ENCODE data around the gene KCNH8.
A peak's percentile ranks its signal among the peaks of the same experiment; 100 is the strongest.

Gene KCNH8

GRCh38 chr3:19254784-19255338 is 106.6 kb downstream of the KCNH8 start:
- no peak for DNase-seq

GRCh38 chr3:19256313-19256712 is 108.0 kb downstream of the KCNH8 start:
- no peak for DNase-seq

- no peak for DNase-seq
These were observed 115.3 kb downstream of the KCNH8 start for GRCh38 chr3:19263606-19264005.

- no peak for DNase-seq
These were observed 116.1 kb downstream of the KCNH8 start for GRCh38 chr3:19264424-19264823.

- DNase-seq = no peak
These were observed 118.7 kb downstream of the KCNH8 start for GRCh38 chr3:19267040-19267439.

GRCh38 chr3:19270481-19270880 is 122.2 kb downstream of the KCNH8 start:
- no peak for DNase-seq

GRCh38 chr3:19272296-19272695 is 124.0 kb downstream of the KCNH8 start:
- DNase-seq = peak; percentile 5

- no peak for DNase-seq
These were observed 124.8 kb downstream of the KCNH8 start for GRCh38 chr3:19273091-19273490.

- DNase-seq = no peak
These were observed 126.3 kb downstream of the KCNH8 start for GRCh38 chr3:19274576-19274975.

- DNase-seq = no peak
These were observed 136.7 kb downstream of the KCNH8 start for GRCh38 chr3:19284974-19285373.

- DNase-seq = no peak
These were observed 145.0 kb downstream of the KCNH8 start for GRCh38 chr3:19293295-19293694.

GRCh38 chr3:19295208-19295607 is 146.9 kb downstream of the KCNH8 start:
- DNase-seq = no peak

GRCh38 chr3:19331931-19332330 is 183.6 kb downstream of the KCNH8 start:
- no peak for DNase-seq

- no peak for DNase-seq
These were observed 185.8 kb downstream of the KCNH8 start for GRCh38 chr3:19334120-19334519.

GRCh38 chr3:19338769-19339168 is 190.5 kb downstream of the KCNH8 start:
- DNase-seq = no peak

GRCh38 chr3:19342389-19342788 is 194.1 kb downstream of the KCNH8 start:
- DNase-seq = no peak

- DNase-seq = no peak
These were observed 198.4 kb downstream of the KCNH8 start for GRCh38 chr3:19346759-19347158.

GRCh38 chr3:19347671-19348070 is 199.4 kb downstream of the KCNH8 start:
- DNase-seq = no peak

GRCh38 chr3:19348500-19348899 is 200.2 kb downstream of the KCNH8 start:
- DNase-seq = no peak

- DNase-seq = peak; percentile 30
These were observed 200.7 kb downstream of the KCNH8 start for GRCh38 chr3:19348941-19349564.

- no peak for DNase-seq
These were observed 209.6 kb downstream of the KCNH8 start for GRCh38 chr3:19357947-19358346.

GRCh38 chr3:19363071-19363470 is 214.8 kb downstream of the KCNH8 start:
- no peak for DNase-seq

GRCh38 chr3:19364148-19364547 is 215.8 kb downstream of the KCNH8 start:
- no peak for DNase-seq

- no peak for DNase-seq
These were observed 217.2 kb downstream of the KCNH8 start for GRCh38 chr3:19365471-19365870.

GRCh38 chr3:19384868-19385267 is 236.6 kb downstream of the KCNH8 start:
- no peak for DNase-seq

Data from inflammatory macrophage treated with lipopolysaccharide for 4 hours (primary cell).